Measurements from ENCODE around the gene RELA. TPM values are rescaled to one million over a fixed set of nuclear protein-coding genes. Genes with fewer than 3 reads are reported as not detected.
A peak's percentile ranks its signal among the peaks of the same experiment; 100 is the strongest.
"Not testable (repeated sequence)": the region's sequence is repeated elsewhere in the genome, so short reads cannot be mapped to it uniquely, and the experiment has no call there.

RELA gene
- total RNA-seq, 2 experiments from 2014 or later: 48.0 to 78.9 TPM

- no peaks in the 10 kb centered on the region for H3K9me3 ChIP-seq (ENCODE audit: low read length)
- peaks cover 11% of the 10 kb centered on the region; the same call in 1 of the 2 replicates for H4K20me1 ChIP-seq (ENCODE audit: insufficient read depth, low read length)
- peak; percentile 27 for DNase-seq (ENCODE audit: low spot score)
- peak overlapping the region; percentile 100 for H3K4me3 ChIP-seq (ENCODE audit: low read depth, low read length, poor library complexity, severe bottlenecking)
- peaks cover 19% of the 10 kb centered on the region for H3K79me2 ChIP-seq (ENCODE audit: insufficient read depth, low read depth, low read length)
- intact Hi-C loops (cut with micrococcal nuclease; ENCODE audit: unreplicated experiment): loop anchor here (1.0 to 5.0 kb wide), 2 partner anchors 35 to 89 kb away; partner anchors contain the start of genes FAM89B and ZNRD2
- ChIA-PET POLR2A (no interaction called here), CTCF (ENCODE audit: unreplicated experiment) (no interaction called here)
- H3K9me2 ChIP-seq (ENCODE audit: insufficient read depth, low read length): no peaks in the 10 kb centered on the region
- H3K36me3 ChIP-seq (ENCODE audit: insufficient read depth, low read length): peaks cover 48% of the 10 kb centered on the region
- no peak overlapping the region for H2AFZ ChIP-seq (ENCODE audit: low read length)
- no peak for TF ChIP-seq CTCF (conservative IDR thresholded peaks at IDR 0.05; ENCODE audit: low read length)
- TF ChIP-seq EZH2phosphoT487 (IDR thresholded peaks at IDR 0.05; ENCODE audit: borderline replicate concordance, low read depth, low read length): no peak
- peaks cover 15% of the 10 kb centered on the region for H3K4me1 ChIP-seq (ENCODE audit: insufficient read depth, low read length, poor library complexity, severe bottlenecking)
- no TSS peak for BruUV-seq (replicated peaks)
- H3K27ac ChIP-seq (ENCODE audit: low read depth, low read length, poor library complexity, severe bottlenecking): peak overlapping the region; percentile 42
- H3K4me2 ChIP-seq (ENCODE audit: low read length): peak overlapping the region; percentile 99
These were observed 993 bp downstream of the RELA start for GRCh38 chr11:65661599-65662246.

GRCh38 chr11:65660908-65661307, 1.8 kb downstream of the RELA start:
- H3K27ac ChIP-seq (ENCODE audit: low read depth, low read length, poor library complexity, severe bottlenecking); H3K4me3 ChIP-seq (ENCODE audit: low read depth, low read length, poor library complexity, severe bottlenecking); H3K9me2 ChIP-seq (ENCODE audit: insufficient read depth, low read length); H2AFZ ChIP-seq (ENCODE audit: low read length); DNase-seq (ENCODE audit: low spot score); H3K9me3 ChIP-seq (ENCODE audit: low read length); POLR2A ChIA-PET; BruUV-seq (replicated peaks): not testable (repeated sequence)
- H3K4me2 ChIP-seq (ENCODE audit: low read length): peak overlapping the region; percentile 99; the same call in 1 of the 2 replicates
- peaks cover 19% of the 10 kb centered on the region for H3K79me2 ChIP-seq (ENCODE audit: insufficient read depth, low read depth, low read length)
- H4K20me1 ChIP-seq (ENCODE audit: insufficient read depth, low read length): peaks cover 11% of the 10 kb centered on the region; the same call in 1 of the 2 replicates
- intact Hi-C loops (cut with micrococcal nuclease; ENCODE audit: unreplicated experiment): loop anchor here (5.0 kb wide), 1 partner anchor 89 kb away; the partner anchor contains the start of genes FAM89B and ZNRD2
- CTCF ChIA-PET (ENCODE audit: unreplicated experiment): interaction anchor here (0.7 kb wide), 1 partner anchor 1201 kb away, joined by 6 read pairs; no protein-coding TSS in a partner anchor
- peaks cover 15% of the 10 kb centered on the region for H3K4me1 ChIP-seq (ENCODE audit: insufficient read depth, low read length, poor library complexity, severe bottlenecking)
- peaks cover 56% of the 10 kb centered on the region for H3K36me3 ChIP-seq (ENCODE audit: insufficient read depth, low read length)

- ChIA-PET POLR2A (interaction anchor here (0.9 kb wide), 1 partner anchor 45 kb away, joined by 4 read pairs; no protein-coding TSS in a partner anchor), CTCF (ENCODE audit: unreplicated experiment) (no interaction called here)
- Histone ChIP-seq H4K20me1 (ENCODE audit: insufficient read depth, low read length) (peaks cover 11% of the 10 kb centered on the region; the same call in 1 of the 2 replicates), H3K9me2 (ENCODE audit: insufficient read depth, low read length) (no peaks in the 10 kb centered on the region), H3K9me3 (ENCODE audit: low read length) (no peaks in the 10 kb centered on the region), H3K79me2 (ENCODE audit: insufficient read depth, low read depth, low read length) (peaks cover 19% of the 10 kb centered on the region), H3K4me1 (ENCODE audit: insufficient read depth, low read length, poor library complexity, severe bottlenecking) (peaks cover 15% of the 10 kb centered on the region), H3K27ac (ENCODE audit: low read depth, low read length, poor library complexity, severe bottlenecking) (no peak overlapping the region), H3K4me2 (ENCODE audit: low read length) (no peak overlapping the region), H3K4me3 (ENCODE audit: low read depth, low read length, poor library complexity, severe bottlenecking) (no peak overlapping the region), H2AFZ (ENCODE audit: low read length) (no peak overlapping the region), H3K36me3 (ENCODE audit: insufficient read depth, low read length) (peaks cover 65% of the 10 kb centered on the region)
- DNase-seq (ENCODE audit: low spot score): no peak
- no TSS peak for BruUV-seq (replicated peaks)
- TF ChIP-seq CTCF (conservative IDR thresholded peaks at IDR 0.05; ENCODE audit: low read length) (no peak), EZH2phosphoT487 (IDR thresholded peaks at IDR 0.05; ENCODE audit: borderline replicate concordance, low read depth, low read length) (no peak)
- intact Hi-C loops (cut with micrococcal nuclease; ENCODE audit: unreplicated experiment): loop anchor here (5.0 kb wide), 1 partner anchor 88 kb away; the partner anchor contains the start of genes FAM89B and ZNRD2
These were observed 2.7 kb downstream of the RELA start for GRCh38 chr11:65660038-65660437.

Measured in OCI-LY7 (cell line).